A549 (cell line): ENCODE results near the gene MOCOS.

ENCODE experiments used
- CHD4 ChIP-seq: fragments of 200-600 bp; sonication (generic); IDR thresholded peaks from 2 replicates; pipeline ENCODE4 v1.6.1; 2016; ENCODE audit warnings: antibody characterized with exemption, mild to moderate bottlenecking, borderline replicate concordance
- KDM5A ChIP-seq: fragments of 200-600 bp; sonication (generic); IDR thresholded peaks from 2 replicates; pipeline ENCODE4 v1.6.1; 2016; ENCODE audit warnings: antibody characterized with exemption, mild to moderate bottlenecking
- PHF8 ChIP-seq: fragments of 200-600 bp; sonication (generic); IDR thresholded peaks from 2 replicates; pipeline ENCODE4 v1.6.1; 2016; ENCODE audit warnings: low read depth, mild to moderate bottlenecking, antibody characterized with exemption, moderate library complexity, borderline replicate concordance
- RAD21 ChIP-seq, 2 experiments: fragments of >200 bp in 1 of 2; sonication (Bioruptor Twin) in 1 of 2; formaldehyde crosslinking in 1 of 2; IDR thresholded peaks in 1 of 2; conservative IDR thresholded peaks in 1 of 2; 2 replicates in 1 of 2; 3 replicates in 1 of 2; pipeline ENCODE4 v1.6.1; 2012 to 2018; ENCODE audit warnings: inconsistent platforms in 1 of 2
- TF ChIP-seq, protein P1 (sequence below): fragments of >200 bp; sonication (Bioruptor Twin); formaldehyde crosslinking; IDR thresholded peaks from 3 replicates; pipeline ENCODE4 v1.5.1; 2016

DNA sequence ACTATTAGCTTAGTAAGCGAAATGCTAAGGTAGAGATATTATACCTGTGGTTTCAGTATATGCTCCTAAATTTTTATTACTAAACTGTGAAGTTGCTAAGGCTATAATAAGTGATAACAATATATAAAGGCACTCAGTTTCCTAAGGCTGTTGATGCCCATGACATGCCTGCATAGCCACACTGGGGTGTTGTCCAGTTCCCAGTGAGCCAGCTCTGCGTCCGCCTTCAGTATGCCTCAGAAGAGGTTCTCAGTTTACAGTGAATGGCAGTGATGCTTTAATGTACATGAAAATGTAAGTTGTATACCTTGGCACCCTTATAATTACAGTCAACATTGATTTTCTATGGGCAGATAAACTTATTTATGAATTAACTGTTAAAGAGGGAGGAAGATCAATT is 117.4 kb downstream of the MOCOS start:
- TF ChIP-seq, protein P1, sequence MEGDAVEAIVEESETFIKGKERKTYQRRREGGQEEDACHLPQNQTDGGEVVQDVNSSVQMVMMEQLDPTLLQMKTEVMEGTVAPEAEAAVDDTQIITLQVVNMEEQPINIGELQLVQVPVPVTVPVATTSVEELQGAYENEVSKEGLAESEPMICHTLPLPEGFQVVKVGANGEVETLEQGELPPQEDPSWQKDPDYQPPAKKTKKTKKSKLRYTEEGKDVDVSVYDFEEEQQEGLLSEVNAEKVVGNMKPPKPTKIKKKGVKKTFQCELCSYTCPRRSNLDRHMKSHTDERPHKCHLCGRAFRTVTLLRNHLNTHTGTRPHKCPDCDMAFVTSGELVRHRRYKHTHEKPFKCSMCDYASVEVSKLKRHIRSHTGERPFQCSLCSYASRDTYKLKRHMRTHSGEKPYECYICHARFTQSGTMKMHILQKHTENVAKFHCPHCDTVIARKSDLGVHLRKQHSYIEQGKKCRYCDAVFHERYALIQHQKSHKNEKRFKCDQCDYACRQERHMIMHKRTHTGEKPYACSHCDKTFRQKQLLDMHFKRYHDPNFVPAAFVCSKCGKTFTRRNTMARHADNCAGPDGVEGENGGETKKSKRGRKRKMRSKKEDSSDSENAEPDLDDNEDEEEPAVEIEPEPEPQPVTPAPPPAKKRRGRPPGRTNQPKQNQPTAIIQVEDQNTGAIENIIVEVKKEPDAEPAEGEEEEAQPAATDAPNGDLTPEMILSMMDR = no peak
- no peak for TF ChIP-seq CHD4
- no peak for TF ChIP-seq RAD21 (conservative IDR thresholded peaks at IDR 0.05 in 1 of 2, IDR thresholded peaks at IDR 0.05 in 1 of 2)
- TF ChIP-seq PHF8 = no peak
- TF ChIP-seq KDM5A = no peak
